Stomach (tissue), 4 donors: ENCODE data around the gene OR6N2.

Experiments used
- CTCF ChIP-seq, 7 experiments: fragments of 450-650 bp in 4 of 7; fragments of 200-600 bp in 3 of 7; sonication (generic) in 3 of 7; IDR thresholded peaks; one replicate each; pipeline ENCODE4 v1.5.1; 2016 to 2019; ENCODE audit warnings: antibody characterized with exemption in 7 of 7, control low read depth in 2 of 7, mild to moderate bottlenecking in 1 of 7
- EP300 ChIP-seq: sonication (generic); formaldehyde crosslinking; IDR thresholded peaks from one replicate; pipeline ENCODE4 v1.6.1; 2017; ENCODE audit warnings: antibody characterized with exemption
- POLR2A ChIP-seq, 4 donors: fragments of 450-650 bp; IDR thresholded peaks; one replicate each; pipeline ENCODE4 v1.6.1; 2016; ENCODE audit warnings: antibody characterized with exemption in 4 of 4, control low read depth in 2 of 4, mild to moderate bottlenecking in 1 of 4, moderate library complexity in 1 of 4
- POLR2AphosphoS5 ChIP-seq, 3 donors: sonication (generic); formaldehyde crosslinking; IDR thresholded peaks; one replicate each; pipeline ENCODE4 v1.6.1; 2016; ENCODE audit warnings: antibody characterized with exemption in 3 of 3

- TF ChIP-seq CTCF (IDR thresholded peaks at IDR 0.05), result no peak
- TF ChIP-seq POLR2A (IDR thresholded peaks at IDR 0.05), result no peak
- TF ChIP-seq EP300, result no peak
- no peak for TF ChIP-seq POLR2AphosphoS5 (IDR thresholded peaks at IDR 0.05)
Measured at GRCh38 chr1:158735848-158736247, 45.2 kb downstream of the OR6N2 start.
